Lower leg skin (tissue), 4 donors: ENCODE results near the gene PDCD6IP. TPM values are rescaled to one million over a fixed set of nuclear protein-coding genes. Genes with fewer than 3 reads are reported as not detected.
"Not testable (repeated sequence)": the region's sequence is repeated elsewhere in the genome, so short reads cannot be mapped to it uniquely, and the experiment has no call there.

Experiments
- DNase-seq, 2 donors: peaks; one replicate each; pipeline ENCODE4 v3.0.0-alpha.2; 2019; ENCODE audit warnings: low spot score in 2 of 2
- H3K4me3 ChIP-seq: fragments of 200-600 bp; sonication (generic); 2 replicates; pipeline ENCODE4 v1.5.1; 2017; ENCODE audit warnings: mild to moderate bottlenecking, low read depth; ENCODE audit not compliant: poor library complexity, severe bottlenecking
- POLR2A ChIP-seq, 2 donors: fragments of 450-650 bp; IDR thresholded peaks; one replicate each; pipeline ENCODE4 v1.6.1; 2016 to 2017; ENCODE audit warnings: antibody characterized with exemption in 2 of 2, mild to moderate bottlenecking in 1 of 2, moderate library complexity in 1 of 2
- WGBS, 2 donors: methylation state at CpG; one replicate each; pipeline ENCODE4 v1.1.5; 2018; 5-methylcytosine and 5-hydroxymethylcytosine counted together
- intact Hi-C: fragments of 100-400 bp; cut with DNase I; formaldehyde crosslinking; loops from one replicate; pipeline ENCODE4 v1.15.0; 2023; ENCODE audit warnings: low total_unique reads
- total RNA-seq, 4 donors: library from RNA; depleted of rRNA; stranded (reverse); fragments of >200 nt; gene quantifications; one replicate each; pipeline ENCODE4 v1.1.0, GENCODE V29; 2016
- TF ChIP-seq, protein P1 (sequence below), 3 donors: fragments of 450-650 bp; IDR thresholded peaks; one replicate each; pipeline ENCODE4 v1.5.1; 2016; ENCODE audit warnings: antibody characterized with exemption in 3 of 3, mild to moderate bottlenecking in 3 of 3, moderate library complexity in 2 of 3

The PDCD6IP gene
- total RNA-seq, 4 donors from 2014 or later = 152 to 373 (median 269) TPM

GRCh38 chr3:33779751-33780150 is 18.7 kb upstream of the PDCD6IP start:
- TF ChIP-seq, protein P1, sequence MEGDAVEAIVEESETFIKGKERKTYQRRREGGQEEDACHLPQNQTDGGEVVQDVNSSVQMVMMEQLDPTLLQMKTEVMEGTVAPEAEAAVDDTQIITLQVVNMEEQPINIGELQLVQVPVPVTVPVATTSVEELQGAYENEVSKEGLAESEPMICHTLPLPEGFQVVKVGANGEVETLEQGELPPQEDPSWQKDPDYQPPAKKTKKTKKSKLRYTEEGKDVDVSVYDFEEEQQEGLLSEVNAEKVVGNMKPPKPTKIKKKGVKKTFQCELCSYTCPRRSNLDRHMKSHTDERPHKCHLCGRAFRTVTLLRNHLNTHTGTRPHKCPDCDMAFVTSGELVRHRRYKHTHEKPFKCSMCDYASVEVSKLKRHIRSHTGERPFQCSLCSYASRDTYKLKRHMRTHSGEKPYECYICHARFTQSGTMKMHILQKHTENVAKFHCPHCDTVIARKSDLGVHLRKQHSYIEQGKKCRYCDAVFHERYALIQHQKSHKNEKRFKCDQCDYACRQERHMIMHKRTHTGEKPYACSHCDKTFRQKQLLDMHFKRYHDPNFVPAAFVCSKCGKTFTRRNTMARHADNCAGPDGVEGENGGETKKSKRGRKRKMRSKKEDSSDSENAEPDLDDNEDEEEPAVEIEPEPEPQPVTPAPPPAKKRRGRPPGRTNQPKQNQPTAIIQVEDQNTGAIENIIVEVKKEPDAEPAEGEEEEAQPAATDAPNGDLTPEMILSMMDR (IDR thresholded peaks at IDR 0.05) = no peak
- TF ChIP-seq POLR2A (IDR thresholded peaks at IDR 0.05) = no peak
- intact Hi-C loops = loop anchor here (10.0 kb wide), 1 partner anchor 145 kb away; no protein-coding TSS in a partner anchor
- 56 to 60% methylated on average over 3 of the region's 3 CpGs for WGBS, 2 donors
- no peak overlapping the region for H3K4me3 ChIP-seq
- no peak for DNase-seq

- intact Hi-C loops = loop anchor here (10.0 kb wide), 1 partner anchor 147 kb away; no protein-coding TSS in a partner anchor
- WGBS, 2 donors = 95% methylated on average over 6 of the region's 6 CpGs
- H3K4me3 ChIP-seq, DNase-seq: not testable (repeated sequence)
Measured at GRCh38 chr3:33781413-33781812, 17.0 kb upstream of the PDCD6IP start.

DNA sequence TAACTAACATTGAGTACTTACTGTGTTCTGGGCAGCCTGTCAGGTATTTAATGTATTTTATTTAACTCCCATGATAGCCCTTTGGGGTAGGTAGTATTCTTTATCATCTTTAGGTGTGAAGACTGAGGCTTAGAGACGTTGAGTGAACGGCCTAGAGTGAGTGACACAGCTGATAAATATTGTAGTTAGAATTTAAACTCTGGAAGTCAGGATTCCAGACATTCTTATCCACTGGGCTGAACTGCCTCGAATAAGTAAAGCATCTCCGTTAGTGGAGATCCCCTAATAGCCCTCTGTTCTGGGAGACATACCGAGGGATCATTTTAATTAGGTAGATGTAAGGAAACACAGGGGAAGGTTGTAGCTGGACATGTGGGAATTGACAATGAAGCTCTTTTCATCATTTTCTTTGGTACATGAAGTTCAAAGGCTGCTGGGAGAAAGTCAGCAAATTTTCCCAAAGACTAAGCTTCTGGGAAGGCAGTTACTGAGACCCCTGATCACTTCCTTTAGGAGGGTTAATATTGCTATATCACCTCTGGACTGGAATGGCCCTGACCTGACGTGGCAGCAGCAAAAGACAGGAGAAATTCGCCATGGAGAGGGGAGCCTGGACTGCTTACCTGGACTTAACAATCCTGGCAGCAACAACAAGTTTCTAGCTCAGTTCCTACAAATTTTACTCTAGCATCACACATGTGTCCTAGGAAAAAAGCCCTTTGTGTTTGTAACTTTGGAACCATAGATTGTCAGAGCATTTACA is 11.7 kb upstream of the PDCD6IP start:
- TF ChIP-seq, protein P1 (IDR thresholded peaks at IDR 0.05) = no peak
- no peak for TF ChIP-seq POLR2A (IDR thresholded peaks at IDR 0.05)
- H3K4me3 ChIP-seq = no peak overlapping the region
- 66 to 79% methylated on average over 7 of the region's 7 CpGs for WGBS, 2 donors
- no peak for DNase-seq
- intact Hi-C loops = loop anchor here (10.0 kb wide), 1 partner anchor 152 kb away; no protein-coding TSS in a partner anchor

DNA sequence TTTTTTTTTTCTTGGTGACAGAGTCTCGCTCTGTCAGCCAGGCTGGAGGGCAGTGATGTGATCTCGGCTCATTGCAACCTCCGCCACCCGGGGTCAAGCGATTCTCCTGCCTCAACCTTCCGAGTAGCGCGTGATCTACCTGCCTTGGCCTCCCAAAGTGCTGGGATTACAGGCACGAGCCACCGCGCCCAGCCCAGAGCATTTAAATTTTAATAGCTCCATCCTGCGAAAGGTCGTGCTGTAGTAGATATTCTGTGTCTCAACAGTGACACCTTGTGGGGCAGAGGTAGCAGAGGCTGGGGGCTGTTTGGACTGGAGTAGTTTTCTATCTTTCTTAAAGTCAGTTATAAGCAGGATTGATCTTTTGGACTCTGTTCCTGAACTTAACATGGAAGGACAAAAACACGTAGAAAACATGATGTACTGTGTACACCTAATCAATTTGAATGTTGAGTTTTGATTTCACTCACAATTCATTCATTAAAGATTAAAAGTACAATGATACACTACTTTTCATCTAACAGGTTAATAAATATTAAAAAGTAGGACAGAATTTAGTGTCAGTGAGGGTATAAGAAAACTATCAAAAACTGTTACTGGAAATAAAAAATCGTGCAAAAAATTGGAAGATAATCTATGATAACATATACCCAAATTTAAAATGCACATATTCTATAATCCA is 11.0 kb upstream of the PDCD6IP start:
- intact Hi-C loops = loop anchor here (10.0 kb wide), 1 partner anchor 153 kb away; no protein-coding TSS in a partner anchor
- TF ChIP-seq POLR2A (IDR thresholded peaks at IDR 0.05) = no peak
- TF ChIP-seq, protein P1 (IDR thresholded peaks at IDR 0.05) = peak in 1 of 3 donors; percentile 50
- H3K4me3 ChIP-seq = no peak overlapping the region
- DNase-seq = peak; percentile 47 to 87
- WGBS, 2 donors = 7 to 8% methylated on average over 15 of the region's 15 CpGs

DNA sequence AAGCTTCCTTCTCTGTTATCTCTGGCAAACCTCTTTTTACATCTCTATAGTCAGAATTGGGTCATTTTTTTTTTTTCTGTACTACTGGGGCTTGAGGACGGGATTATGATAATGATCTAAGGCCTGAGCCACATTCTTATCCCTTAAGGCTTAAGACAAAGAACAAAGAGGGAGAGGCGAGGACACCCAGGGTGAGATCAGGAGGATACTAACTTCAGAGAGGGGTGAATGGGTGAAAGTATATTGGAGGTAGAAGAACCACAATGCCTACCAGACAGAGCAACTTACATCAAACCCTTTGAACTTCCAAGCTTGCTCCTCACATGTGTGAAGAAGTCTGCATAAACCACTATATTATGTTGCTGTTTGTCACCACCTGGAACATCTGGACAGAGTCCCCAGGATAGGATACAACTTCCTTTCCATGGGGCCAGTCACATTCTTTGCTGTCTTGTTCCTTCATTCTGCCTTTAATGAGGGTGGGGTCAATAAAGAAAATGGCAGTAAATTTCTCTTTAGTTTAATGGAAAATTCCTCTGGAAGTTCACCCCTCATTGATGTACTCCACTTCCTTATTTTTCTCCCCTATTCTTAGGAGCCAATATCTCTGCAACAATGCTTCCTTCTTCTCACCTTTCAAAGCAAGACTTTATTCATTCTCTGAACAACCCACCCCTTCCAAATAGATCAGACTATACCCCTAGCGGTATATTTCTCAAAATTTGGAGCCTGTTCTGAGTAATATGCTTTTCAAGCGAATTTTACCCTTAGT is 9.1 kb upstream of the PDCD6IP start:
- DNase-seq = no peak
- 61 to 67% methylated on average over 4 of the region's 4 CpGs for WGBS, 2 donors
- intact Hi-C loops = loop anchor here (10.0 kb wide), 1 partner anchor 155 kb away; no protein-coding TSS in a partner anchor
- no peak for TF ChIP-seq POLR2A (IDR thresholded peaks at IDR 0.05)
- TF ChIP-seq, protein P1 (IDR thresholded peaks at IDR 0.05) = no peak
- no peak overlapping the region for H3K4me3 ChIP-seq
